ENCODE results near the gene SHISAL2A.

GRCh38 chr1:52613636-52614373 is 19.2 kb upstream of the SHISAL2A start:
- TF ChIP-seq GATA2 (IDR thresholded peaks at IDR 0.05; ENCODE audit: low read depth, low read length) (no peak), GATA3 (IDR thresholded peaks at IDR 0.05; ENCODE audit: low read depth, low read length) (no peak)
